MM.1S (cell line): Measurements from ENCODE around the gene MAMLD1.

ENCODE experiments used
- CTCF ChIP-seq: fragments of 300-600 bp; sonication (generic); IDR thresholded peaks from 2 replicates; pipeline ENCODE4 v1.5.1; 2016; ENCODE audit warnings: antibody characterized with exemption, low read length, mixed read lengths
- EZH2 ChIP-seq: fragments of 300-600 bp; sonication (generic); optimal IDR thresholded peaks from 2 replicates; pipeline ENCODE3; 2017; ENCODE audit warnings: low read depth, mild to moderate bottlenecking, antibody characterized with exemption, low read length, mixed read lengths
- EZH2phosphoT487 ChIP-seq: fragments of 300-600 bp; sonication (generic); IDR thresholded peaks from 2 replicates; pipeline ENCODE4 v1.6.1; 2018; ENCODE audit warnings: antibody characterized with exemption, low read length

- TF ChIP-seq CTCF (no peak), EZH2 (no peak), EZH2phosphoT487 (no peak)
Measured at GRCh38 chrX:150464001-150464400, 100.9 kb downstream of the MAMLD1 start.
